Calu3 (cell line): ENCODE results near the gene PDK1. TPM values are rescaled to one million over a fixed set of nuclear protein-coding genes. Genes with fewer than 3 reads are reported as not detected.
"Not testable (repeated sequence)": the region's sequence is repeated elsewhere in the genome, so short reads cannot be mapped to it uniquely, and the experiment has no call there.

Experiments
- BruUV-seq: library from RNA; stranded (reverse); fragments of 400-500 nt; replicated peaks from 2 replicates; lab custom pipeline; 2021; lab: Mats Ljungman, UMichigan
- CTCF ChIA-PET: fragments of 300-600 bp; sonication (Branson Sonifier 250); formaldehyde crosslinking; loops from one replicate; lab custom pipeline; 2022; ENCODE audit warnings: antibody characterized with exemption; lab: Charles Lee
- DNase-seq: peaks from one replicate; pipeline ENCODE4 v3.0.0; 2022
- H3K27ac Mint-ChIP-seq: one replicate; pipeline ENCODE4 v1.8.0; 2022; ENCODE audit warnings: mixed read lengths; ENCODE audit not compliant: unreplicated experiment
- H3K27me3 Mint-ChIP-seq: one replicate; pipeline ENCODE4 v1.8.0; 2022; ENCODE audit warnings: mixed read lengths; ENCODE audit not compliant: unreplicated experiment
- H3K36me3 Mint-ChIP-seq: one replicate; pipeline ENCODE4 v1.8.0; 2022; ENCODE audit warnings: mild to moderate bottlenecking, moderate library complexity, mixed read lengths; ENCODE audit not compliant: insufficient read depth, unreplicated experiment
- H3K4me1 Mint-ChIP-seq: one replicate; pipeline ENCODE4 v1.8.0; 2022; ENCODE audit warnings: mild to moderate bottlenecking, low read depth, mixed read lengths; ENCODE audit not compliant: unreplicated experiment
- H3K4me3 Mint-ChIP-seq: one replicate; pipeline ENCODE4 v1.8.0; 2022; ENCODE audit warnings: mild to moderate bottlenecking, low read depth, moderate library complexity, mixed read lengths; ENCODE audit not compliant: unreplicated experiment
- H3K9me3 Mint-ChIP-seq: one replicate; pipeline ENCODE4 v1.8.0; 2022; ENCODE audit warnings: low read depth, mixed read lengths; ENCODE audit not compliant: unreplicated experiment
- CTCF ChIP-seq: fragments of 200-600 bp; IDR thresholded peaks from one replicate; pipeline ENCODE4 v1.8.0; 2022; ENCODE audit warnings: antibody characterized with exemption; ENCODE audit not compliant: unreplicated experiment
- intact Hi-C: fragments of 100-400 bp; cut with micrococcal nuclease; formaldehyde crosslinking; loops from one replicate; pipeline ENCODE4 v1.10.0; 2022; ENCODE audit not compliant: unreplicated experiment
- total RNA-seq: library from RNA; stranded (reverse); gene quantifications from 2 replicates; pipeline ENCODE4 v1.2.3, GENCODE V29; 2022

The PDK1 gene
- total RNA-seq, 1 experiment from 2014 or later = 16.8 TPM

- Mint-ChIP-seq H3K27me3 (no peaks in the 10 kb centered on the region), H3K4me1 (no peaks in the 10 kb centered on the region), H3K36me3 (no peaks in the 10 kb centered on the region), H3K9me3 (peaks cover 17% of the 10 kb centered on the region), H3K27ac (no peak overlapping the region), H3K4me3 (no peak overlapping the region)
- no TSS peak for BruUV-seq
- no peak for DNase-seq
- intact Hi-C loops = no loop called here
- TF ChIP-seq CTCF = no peak
- CTCF ChIA-PET = interaction anchor here (0.6 kb wide), 1 partner anchor 30 kb away, joined by 6 read pairs; no protein-coding TSS in a partner anchor
These were observed 23.1 kb downstream of the PDK1 start for GRCh38 chr2:172578860-172579512.

GRCh38 chr2:172580544-172580943 lies 24.7 kb downstream of the PDK1 start:
- no peaks in the 10 kb centered on the region for H3K36me3 Mint-ChIP-seq
- no peak overlapping the region for H3K27ac Mint-ChIP-seq
- no peaks in the 10 kb centered on the region for H3K27me3 Mint-ChIP-seq
- no TSS peak for BruUV-seq
- TF ChIP-seq CTCF = no peak
- CTCF ChIA-PET = no interaction called here
- peaks cover 13% of the 10 kb centered on the region for H3K9me3 Mint-ChIP-seq
- H3K4me3 Mint-ChIP-seq = no peak overlapping the region
- H3K4me1 Mint-ChIP-seq = no peaks in the 10 kb centered on the region
- intact Hi-C loops = no loop called here
- no peak for DNase-seq

DNA sequence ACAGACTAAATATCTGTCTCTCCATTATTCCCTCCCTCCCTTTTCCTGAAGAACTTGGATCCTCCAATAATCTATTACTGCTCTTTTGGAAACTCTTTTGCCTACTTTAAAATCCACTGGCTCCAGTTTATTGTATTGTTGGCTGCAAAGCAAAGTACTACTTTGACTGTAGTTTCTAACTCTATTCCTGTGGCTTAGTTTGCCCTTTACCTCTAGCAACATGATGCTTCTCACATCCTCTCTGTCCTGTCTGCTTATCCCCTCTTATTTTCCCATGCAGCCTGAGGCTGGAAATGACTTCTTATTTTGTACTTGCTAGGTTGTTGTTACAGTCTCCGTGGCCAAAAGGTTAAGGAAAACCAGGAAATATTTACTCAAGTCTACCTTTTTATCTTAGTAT lies 26.8 kb downstream of the PDK1 start:
- H3K4me3 Mint-ChIP-seq = no peak overlapping the region
- TF ChIP-seq CTCF = no peak
- no peak for DNase-seq
- H3K36me3 Mint-ChIP-seq = no peaks in the 10 kb centered on the region
- no peaks in the 10 kb centered on the region for H3K27me3 Mint-ChIP-seq
- H3K4me1 Mint-ChIP-seq = no peaks in the 10 kb centered on the region
- intact Hi-C loops = no loop called here
- H3K9me3 Mint-ChIP-seq = peaks cover 9% of the 10 kb centered on the region
- CTCF ChIA-PET = no interaction called here
- BruUV-seq = no TSS peak
- no peak overlapping the region for H3K27ac Mint-ChIP-seq

GRCh38 chr2:172586245-172586891 lies 30.5 kb downstream of the PDK1 start:
- H3K9me3 Mint-ChIP-seq = peaks cover 3% of the 10 kb centered on the region
- no peak for DNase-seq
- BruUV-seq = no TSS peak
- intact Hi-C loops = no loop called here
- H3K4me3 Mint-ChIP-seq = no peak overlapping the region
- H3K27ac Mint-ChIP-seq = no peak overlapping the region
- no peaks in the 10 kb centered on the region for H3K36me3 Mint-ChIP-seq
- TF ChIP-seq CTCF = no peak
- H3K27me3 Mint-ChIP-seq = no peaks in the 10 kb centered on the region
- CTCF ChIA-PET = no interaction called here
- H3K4me1 Mint-ChIP-seq = peaks cover 15% of the 10 kb centered on the region

DNA sequence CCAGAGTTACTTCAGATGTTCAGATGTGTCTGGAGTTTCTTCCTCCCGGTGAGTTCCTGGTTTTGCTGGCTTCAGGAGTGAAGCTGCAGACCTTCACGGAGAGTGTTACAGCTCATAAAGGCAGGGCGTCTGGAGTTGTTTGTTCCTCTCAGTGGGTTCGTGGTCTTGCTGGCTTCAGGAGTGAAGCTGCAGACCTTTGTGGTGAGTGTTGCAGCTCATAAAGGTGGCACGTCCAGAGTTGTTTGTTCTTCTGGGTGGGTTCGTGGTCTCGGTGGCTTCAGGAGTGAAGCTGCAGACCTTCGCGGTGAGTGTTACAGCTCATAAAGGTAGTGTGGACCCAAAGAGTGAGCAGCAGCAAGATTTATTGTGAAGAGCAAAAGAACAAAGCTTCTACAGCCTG lies 31.3 kb downstream of the PDK1 start:
- BruUV-seq, H3K27me3 Mint-ChIP-seq, H3K27ac Mint-ChIP-seq, intact Hi-C loops, H3K4me3 Mint-ChIP-seq, H3K36me3 Mint-ChIP-seq, H3K9me3 Mint-ChIP-seq, DNase-seq: not testable (repeated sequence)
- CTCF ChIA-PET = interaction anchor here (0.6 kb wide), 1 partner anchor 723 kb away, joined by 3 read pairs; no protein-coding TSS in a partner anchor
- peaks cover 15% of the 10 kb centered on the region for H3K4me1 Mint-ChIP-seq
